CD8-positive, alpha-beta memory T cell (primary cell): Measurements from ENCODE around the gene BPIFB2. TPM values are rescaled to one million over a fixed set of nuclear protein-coding genes. Genes with fewer than 3 reads are reported as not detected.

Source experiments
- CTCF ChIA-PET: fragments of 350-600 bp; sonication (Branson Sonifier 250); formaldehyde crosslinking; loops from one replicate; lab custom pipeline; 2021; ENCODE audit warnings: antibody characterized with exemption; lab: Charles Lee
- POLR2A ChIA-PET: fragments of 350-600 bp; sonication (Branson Sonifier 250); formaldehyde crosslinking; loops from one replicate; lab custom pipeline; 2021; ENCODE audit warnings: antibody characterized with exemption; lab: Charles Lee
- DNase-seq, 5 donors: peaks; one replicate each; pipeline versions ENCODE4 v3.0.0 to v3.0.0-alpha.2; 2020 to 2022; ENCODE audit warnings: mixed read lengths in 1 of 5
- H3K27ac ChIP-seq: one replicate; pipeline ENCODE4 v1.7.0; 2013; ENCODE audit warnings: low read depth, mild to moderate bottlenecking, low read length, moderate library complexity
- H3K27me3 ChIP-seq: 2 replicates; pipeline ENCODE4 v1.7.0; 2013; ENCODE audit warnings: low read length, mild to moderate bottlenecking; ENCODE audit not compliant: insufficient read depth, poor library complexity, severe bottlenecking
- H3K36me3 ChIP-seq: 2 replicates; pipeline ENCODE4 v1.7.0; 2013; ENCODE audit warnings: mild to moderate bottlenecking, low read length, moderate library complexity; ENCODE audit not compliant: insufficient read depth
- H3K4me1 ChIP-seq: 2 replicates; pipeline ENCODE4 v1.7.0; 2013; ENCODE audit warnings: mild to moderate bottlenecking, low read length, moderate library complexity; ENCODE audit not compliant: insufficient read depth
- H3K4me3 ChIP-seq: 2 replicates; pipeline ENCODE4 v1.7.0; 2013; ENCODE audit warnings: mild to moderate bottlenecking, low read length
- H3K9me3 ChIP-seq: 2 replicates; pipeline ENCODE4 v1.7.0; 2013; ENCODE audit warnings: mild to moderate bottlenecking, low read length
- H3K27ac Mint-ChIP-seq, 8 donors: one replicate each; pipeline ENCODE4 v1.8.0; 2020 to 2021; ENCODE audit warnings: mixed read lengths in 8 of 8, mild to moderate bottlenecking in 6 of 8, inconsistent platforms in 3 of 8, moderate library complexity in 3 of 8
- H3K27me3 Mint-ChIP-seq, 2 donors: one replicate each; pipeline ENCODE4 v1.8.0; 2020 to 2021; ENCODE audit warnings: mixed read lengths in 2 of 2, mild to moderate bottlenecking in 1 of 2, moderate library complexity in 1 of 2
- H3K36me3 Mint-ChIP-seq, 3 donors: one replicate each; pipeline ENCODE4 v1.8.0; 2020 to 2021; ENCODE audit warnings: mixed read lengths in 3 of 3, inconsistent platforms in 1 of 3, mild to moderate bottlenecking in 1 of 3
- H3K4me1 Mint-ChIP-seq, 3 donors: one replicate each; pipeline ENCODE4 v1.8.0; 2020 to 2021; ENCODE audit warnings: mixed read lengths in 3 of 3, inconsistent platforms in 1 of 3, mild to moderate bottlenecking in 1 of 3
- H3K4me3 Mint-ChIP-seq, 7 donors: one replicate each; pipeline ENCODE4 v1.8.0; 2020 to 2021; ENCODE audit warnings: mixed read lengths in 7 of 7, mild to moderate bottlenecking in 6 of 7, moderate library complexity in 4 of 7, inconsistent platforms in 2 of 7
- H3K9me3 Mint-ChIP-seq, 5 donors: one replicate each; pipeline ENCODE4 v1.8.0; 2020 to 2022; ENCODE audit warnings: mixed read lengths in 5 of 5, mild to moderate bottlenecking in 3 of 5, moderate library complexity in 2 of 5, inconsistent platforms in 1 of 5
- polyA plus RNA-seq: library from polyadenylated mRNA; unstranded; fragments of 300-500 nt; fragmentation: Illumina TruSeq; gene quantifications from one replicate; pipeline ENCODE4 v1.2.3, GENCODE V29; 2021
- total RNA-seq, 2 experiments: library from RNA; stranded (reverse); gene quantifications; one replicate each; pipeline ENCODE4 v1.2.3, GENCODE V29; 2021

The BPIFB2 gene
- total and polyA plus RNA-seq, 3 experiments from 2014 or later, result not detected

GRCh38 chr20:32978009-32978335, 29.5 kb upstream of the BPIFB2 start:
- peak overlapping the region in 4 of 8 donors; percentile 5 to 84 (median 82) for H3K27ac Mint-ChIP-seq

GRCh38 chr20:32979201-32979998, 28.1 kb upstream of the BPIFB2 start:
- Mint-ChIP-seq H3K27ac (peak overlapping the region in 4 of 8 donors; percentile 20 to 87 (median 44)), H3K27me3 (no peaks in the 10 kb centered on the region), H3K4me1 (peaks cover 15 to 26% (median 24%) of the 10 kb centered on the region in 3 donors), H3K9me3 (peaks cover 0 to 11% (median 8%) of the 10 kb centered on the region in 5 donors), H3K36me3 (peaks cover 0 to 6% (median 0%) of the 10 kb centered on the region in 3 donors), H3K4me3 (no peak overlapping the region)
- H3K27me3 ChIP-seq, result no peaks in the 10 kb centered on the region
- H3K27ac ChIP-seq, result no peak overlapping the region
- H3K4me3 ChIP-seq, result no peak overlapping the region
- no peaks in the 10 kb centered on the region for H3K36me3 ChIP-seq
- CTCF ChIA-PET, result no interaction called here
- H3K4me1 ChIP-seq, result peaks cover 31% of the 10 kb centered on the region
- DNase-seq, result no peak
- peaks cover 15% of the 10 kb centered on the region for H3K9me3 ChIP-seq
- POLR2A ChIA-PET, result no interaction called here

More at GRCh38 chr20:32978009-32978335, 29.5 kb upstream of the BPIFB2 start:
- Mint-ChIP-seq H3K4me3 (no peak overlapping the region), H3K4me1 (peaks cover 15 to 24% (median 21%) of the 10 kb centered on the region in 3 donors), H3K9me3 (peaks cover 0 to 11% (median 8%) of the 10 kb centered on the region in 5 donors), H3K36me3 (peaks cover 0 to 6% (median 0%) of the 10 kb centered on the region in 3 donors), H3K27me3 (no peaks in the 10 kb centered on the region)
- Histone ChIP-seq H3K27ac (no peak overlapping the region), H3K9me3 (peaks cover 15% of the 10 kb centered on the region), H3K4me1 (peaks cover 46% of the 10 kb centered on the region), H3K36me3 (no peaks in the 10 kb centered on the region), H3K27me3 (no peaks in the 10 kb centered on the region), H3K4me3 (no peak overlapping the region)
- DNase-seq, result no peak
- CTCF ChIA-PET, result interaction anchor here (1.3 to 1.5 kb wide), 2 partner anchors 23 to 118 kb away, joined by 3 read pairs; no protein-coding TSS in a partner anchor
- POLR2A ChIA-PET, result interaction anchor here (0.7 kb wide), 1 partner anchor 32 kb away, joined by 4 read pairs; no protein-coding TSS in a partner anchor

- H3K4me3 Mint-ChIP-seq, result no peak overlapping the region
- Histone ChIP-seq H3K4me3 (no peak overlapping the region), H3K27me3 (no peaks in the 10 kb centered on the region), H3K4me1 (peaks cover 24% of the 10 kb centered on the region), H3K36me3 (no peaks in the 10 kb centered on the region), H3K9me3 (peaks cover 15% of the 10 kb centered on the region), H3K27ac (no peak overlapping the region)
- H3K36me3 Mint-ChIP-seq, result peaks cover 0 to 6% (median 0%) of the 10 kb centered on the region in 3 donors
- ChIA-PET CTCF (no interaction called here), POLR2A (no interaction called here)
- H3K27me3 Mint-ChIP-seq, result no peaks in the 10 kb centered on the region
- H3K27ac Mint-ChIP-seq, result peak overlapping the region in 3 of 8 donors; percentile 17 to 52 (median 36)
- peaks cover 0 to 10% (median 8%) of the 10 kb centered on the region in 5 donors for H3K9me3 Mint-ChIP-seq
- peaks cover 9 to 26% (median 24%) of the 10 kb centered on the region in 3 donors for H3K4me1 Mint-ChIP-seq
- peak in 1 of 5 donors; percentile 26 for DNase-seq
Observed at GRCh38 chr20:32980131-32980941, 27.2 kb upstream of the BPIFB2 start.

- ChIA-PET POLR2A (no interaction called here), CTCF (no interaction called here)
- peaks cover 9 to 26% (median 19%) of the 10 kb centered on the region in 3 donors for H3K4me1 Mint-ChIP-seq
- H3K9me3 Mint-ChIP-seq, result peaks cover 0 to 8% (median 7%) of the 10 kb centered on the region in 5 donors
- Histone ChIP-seq H3K4me3 (no peak overlapping the region), H3K27me3 (no peaks in the 10 kb centered on the region), H3K27ac (no peak overlapping the region), H3K36me3 (no peaks in the 10 kb centered on the region), H3K9me3 (peaks cover 15% of the 10 kb centered on the region), H3K4me1 (peaks cover 19% of the 10 kb centered on the region)
- peaks cover 0 to 6% (median 0%) of the 10 kb centered on the region in 3 donors for H3K36me3 Mint-ChIP-seq
- peak in 1 of 5 donors; percentile 32 for DNase-seq
- H3K27me3 Mint-ChIP-seq, result no peaks in the 10 kb centered on the region
- H3K27ac Mint-ChIP-seq, result peak overlapping the region in 4 of 8 donors; percentile 17 to 52 (median 44)
- H3K4me3 Mint-ChIP-seq, result no peak overlapping the region
Observed at GRCh38 chr20:32980990-32981389, 26.5 kb upstream of the BPIFB2 start.

- Histone ChIP-seq H3K27ac (no peak overlapping the region), H3K9me3 (no peaks in the 10 kb centered on the region), H3K4me1 (peaks cover under 1% of the 10 kb centered on the region), H3K4me3 (no peak overlapping the region), H3K36me3 (no peaks in the 10 kb centered on the region), H3K27me3 (no peaks in the 10 kb centered on the region)
- Mint-ChIP-seq H3K36me3 (no peaks in the 10 kb centered on the region), H3K9me3 (no peaks in the 10 kb centered on the region), H3K27me3 (no peaks in the 10 kb centered on the region), H3K27ac (peak overlapping the region in 1 of 8 donors; percentile 60), H3K4me3 (no peak overlapping the region), H3K4me1 (peaks cover 3 to 16% (median 4%) of the 10 kb centered on the region in 3 donors)
- DNase-seq, result peak in 1 of 5 donors; percentile 41
- CTCF ChIA-PET, result no interaction called here
- POLR2A ChIA-PET, result no interaction called here
Observed at GRCh38 chr20:32982617-32983458, 24.7 kb upstream of the BPIFB2 start.

GRCh38 chr20:32983459-32984112, 23.9 kb upstream of the BPIFB2 start:
- Mint-ChIP-seq H3K4me3 (no peak overlapping the region), H3K27ac (peak overlapping the region in 3 of 8 donors; percentile 54 to 75 (median 60)), H3K36me3 (no peaks in the 10 kb centered on the region), H3K4me1 (peaks cover 3 to 16% (median 4%) of the 10 kb centered on the region in 3 donors), H3K9me3 (no peaks in the 10 kb centered on the region), H3K27me3 (no peaks in the 10 kb centered on the region)
- no peak for DNase-seq
- no peaks in the 10 kb centered on the region for H3K9me3 ChIP-seq
- no peak overlapping the region for H3K4me3 ChIP-seq
- ChIA-PET CTCF (no interaction called here), POLR2A (no interaction called here)
- no peaks in the 10 kb centered on the region for H3K36me3 ChIP-seq
- no peak overlapping the region for H3K27ac ChIP-seq
- no peaks in the 10 kb centered on the region for H3K27me3 ChIP-seq
- no peaks in the 10 kb centered on the region for H3K4me1 ChIP-seq

- peaks cover 3 to 16% (median 4%) of the 10 kb centered on the region in 3 donors for H3K4me1 Mint-ChIP-seq
- ChIA-PET CTCF (no interaction called here), POLR2A (no interaction called here)
- no peak overlapping the region for H3K27ac Mint-ChIP-seq
- no peaks in the 10 kb centered on the region for H3K27me3 ChIP-seq
- no peak overlapping the region for H3K4me3 ChIP-seq
- no peak overlapping the region for H3K27ac ChIP-seq
- no peaks in the 10 kb centered on the region for H3K9me3 Mint-ChIP-seq
- no peaks in the 10 kb centered on the region for H3K4me1 ChIP-seq
- H3K36me3 Mint-ChIP-seq, result no peaks in the 10 kb centered on the region
- H3K36me3 ChIP-seq, result no peaks in the 10 kb centered on the region
- H3K27me3 Mint-ChIP-seq, result no peaks in the 10 kb centered on the region
- no peak overlapping the region for H3K4me3 Mint-ChIP-seq
- no peaks in the 10 kb centered on the region for H3K9me3 ChIP-seq
- no peak for DNase-seq
Observed at GRCh38 chr20:32984196-32984595, 23.3 kb upstream of the BPIFB2 start.
